NCI-H146 treated with DMSO at 0.1 percent for 48 hours (cell line): Measurements from ENCODE around the gene SLC9A9.

Experiments
- DNase-seq: peaks from one replicate; lab custom pipeline; 2025; ENCODE audit not compliant: unreplicated experiment; lab: John Stamatoyannopoulos, UW

Gene SLC9A9

GRCh38 chr3:143848704-143849103 lies 436 bp upstream of the SLC9A9 start:
- no peak for DNase-seq

- no peak for DNase-seq
Measured at GRCh38 chr3:143843587-143843986, 4.7 kb downstream of the SLC9A9 start.

GRCh38 chr3:143840636-143841035 lies 7.6 kb downstream of the SLC9A9 start:
- no peak for DNase-seq

DNA sequence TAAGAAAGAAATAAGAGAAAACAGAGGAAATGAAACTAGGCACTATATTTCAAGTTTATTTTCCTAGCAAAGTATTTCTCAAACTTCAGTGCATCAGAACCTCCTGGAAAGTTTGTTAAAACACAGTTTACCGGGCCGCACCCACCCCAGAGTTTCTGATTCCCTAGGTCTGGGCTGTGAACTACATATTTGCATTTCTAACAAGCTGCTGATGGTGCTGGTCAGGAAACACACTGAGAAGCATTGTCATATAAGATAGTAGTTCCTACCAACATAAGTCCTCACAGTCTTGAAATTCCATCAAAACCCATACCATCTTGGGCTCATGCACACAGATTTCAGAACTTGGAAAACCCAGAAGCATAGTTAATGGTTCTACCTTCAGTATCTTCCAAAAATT lies 8.3 kb downstream of the SLC9A9 start:
- no peak for DNase-seq

DNA sequence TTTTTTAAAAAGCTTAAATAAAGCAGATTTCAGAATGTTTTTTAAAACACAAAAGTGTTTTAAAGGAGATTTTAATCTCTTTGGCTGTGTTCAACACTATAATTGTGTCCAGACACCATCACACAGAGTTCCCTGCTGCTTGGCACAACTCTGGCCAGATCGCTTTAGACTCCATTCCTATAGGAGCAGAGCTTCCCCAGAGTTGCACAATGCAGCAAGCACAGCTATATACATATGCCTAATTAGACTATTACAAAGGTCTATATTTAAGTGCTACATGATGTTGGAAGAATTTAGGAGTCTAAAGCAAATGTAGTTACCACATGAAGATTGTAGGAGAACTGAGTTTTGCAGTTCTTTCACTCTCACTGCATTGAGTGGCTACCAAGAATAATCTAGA lies 11.2 kb downstream of the SLC9A9 start:
- DNase-seq: no peak

- no peak for DNase-seq
Measured at GRCh38 chr3:143835312-143835711, 13.0 kb downstream of the SLC9A9 start.

DNA sequence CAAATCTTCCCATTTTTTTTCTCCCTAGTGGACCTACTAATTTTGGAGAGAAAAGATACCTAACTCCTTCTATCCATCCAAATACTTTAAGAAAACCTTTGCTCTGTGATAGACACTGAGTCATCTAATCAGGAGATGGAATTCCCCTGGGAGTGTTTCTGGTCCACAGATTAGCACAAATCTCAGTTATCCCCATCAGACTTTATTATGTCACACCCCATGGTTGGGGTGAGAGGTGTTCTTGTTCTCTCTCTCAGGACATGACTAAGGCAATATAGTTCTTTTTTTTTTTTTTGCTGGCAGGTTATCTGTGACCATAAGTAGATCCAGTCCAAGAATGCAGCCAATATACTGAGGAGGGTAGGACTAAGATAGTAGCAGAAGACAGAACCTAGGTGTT lies 15.8 kb downstream of the SLC9A9 start:
- no peak for DNase-seq

- no peak for DNase-seq
Measured at GRCh38 chr3:143831994-143832393, 16.3 kb downstream of the SLC9A9 start.

DNA sequence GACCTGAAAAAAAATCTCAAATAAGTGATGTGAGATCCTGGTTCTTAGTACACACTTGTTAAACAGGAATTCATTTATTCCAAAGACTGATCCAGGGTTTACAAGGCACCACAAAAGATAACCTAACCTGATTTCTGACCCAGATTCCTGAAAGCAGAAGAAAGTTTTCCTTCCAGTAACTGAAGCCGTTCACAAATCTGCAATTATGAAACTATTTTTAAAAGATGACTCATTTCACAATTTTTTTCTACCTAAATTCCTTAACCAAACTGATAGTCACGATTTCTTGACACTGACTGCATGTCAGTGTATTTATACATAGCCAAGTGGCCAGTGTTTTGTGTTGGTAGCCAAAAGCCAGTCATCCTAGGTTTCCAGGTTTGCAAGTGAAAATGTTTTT lies 17.1 kb downstream of the SLC9A9 start:
- no peak for DNase-seq

DNA sequence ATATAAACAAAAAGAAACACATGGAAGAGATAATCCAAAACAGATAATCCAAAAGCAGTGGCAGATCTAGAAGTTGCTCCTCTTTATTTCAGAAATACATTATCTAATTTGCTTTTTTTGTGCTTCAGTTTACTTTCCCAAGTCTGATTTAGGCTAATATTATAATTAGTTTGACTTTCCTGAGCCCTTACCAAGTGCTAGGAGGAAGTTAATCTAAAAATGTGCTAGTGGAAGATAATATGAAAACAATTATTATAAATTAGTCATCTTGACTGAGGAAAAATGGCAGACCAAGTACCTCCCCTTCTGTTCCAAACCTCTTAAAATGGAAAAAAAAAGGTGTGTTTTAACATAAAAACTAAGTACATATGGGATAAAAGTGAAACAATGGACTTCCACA lies 17.5 kb downstream of the SLC9A9 start:
- no peak for DNase-seq

DNA sequence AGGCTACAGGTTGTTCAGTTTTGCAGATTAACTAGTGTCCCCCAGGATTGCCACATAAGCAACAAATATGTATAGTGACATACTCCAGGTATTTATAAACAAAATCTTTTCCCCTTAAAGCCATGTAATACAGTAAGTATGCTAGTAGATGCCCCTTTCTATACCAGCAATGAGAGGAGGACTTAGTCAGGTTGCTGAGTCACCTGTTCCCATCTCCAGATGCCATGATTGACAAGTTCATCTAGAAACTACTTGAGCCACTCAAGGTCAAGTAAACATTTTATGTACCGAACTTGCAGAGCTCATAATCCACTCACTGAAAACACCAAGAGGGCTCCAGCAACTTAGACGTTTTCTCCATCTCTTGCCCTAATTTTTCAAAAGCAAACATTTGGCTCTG lies 18.2 kb downstream of the SLC9A9 start:
- no peak for DNase-seq

DNA sequence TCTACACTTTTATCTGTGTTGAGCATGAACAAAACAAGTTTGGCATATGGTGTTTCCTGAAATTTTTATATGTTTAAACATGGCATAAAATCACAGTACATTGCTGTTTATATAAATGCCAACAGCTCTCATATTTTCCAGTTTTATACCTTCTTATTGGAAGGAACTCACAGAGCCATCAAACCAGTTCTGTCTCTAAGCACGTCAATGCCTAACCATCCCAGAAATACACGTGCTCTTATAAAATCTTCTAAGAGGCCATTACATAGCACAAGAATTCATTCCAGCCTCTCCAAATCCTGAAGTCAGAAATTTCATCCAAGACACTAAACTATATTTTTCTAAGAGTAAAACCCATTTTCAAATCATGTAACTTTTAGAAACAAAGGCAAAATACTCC lies 20.8 kb downstream of the SLC9A9 start:
- DNase-seq: no peak

DNA sequence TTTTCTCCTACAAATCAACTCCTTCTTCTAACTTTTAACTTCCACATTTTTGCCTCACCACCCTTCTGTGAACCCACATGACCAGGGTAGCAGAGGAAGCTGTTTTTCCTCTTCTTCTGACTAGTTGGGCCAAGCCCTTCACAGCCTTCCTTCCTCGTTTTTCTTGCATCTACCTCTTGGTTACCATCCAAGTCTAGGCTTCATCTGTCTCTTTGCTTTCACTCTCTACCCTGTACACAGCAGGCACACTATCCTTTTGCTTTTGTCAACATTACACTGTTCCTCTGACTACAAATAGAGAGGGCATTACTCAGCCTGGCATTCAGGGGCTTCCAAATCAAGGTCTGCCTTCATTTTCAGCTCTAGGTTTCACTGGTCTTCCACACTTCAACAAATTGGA lies 22.0 kb downstream of the SLC9A9 start:
- no peak for DNase-seq

DNA sequence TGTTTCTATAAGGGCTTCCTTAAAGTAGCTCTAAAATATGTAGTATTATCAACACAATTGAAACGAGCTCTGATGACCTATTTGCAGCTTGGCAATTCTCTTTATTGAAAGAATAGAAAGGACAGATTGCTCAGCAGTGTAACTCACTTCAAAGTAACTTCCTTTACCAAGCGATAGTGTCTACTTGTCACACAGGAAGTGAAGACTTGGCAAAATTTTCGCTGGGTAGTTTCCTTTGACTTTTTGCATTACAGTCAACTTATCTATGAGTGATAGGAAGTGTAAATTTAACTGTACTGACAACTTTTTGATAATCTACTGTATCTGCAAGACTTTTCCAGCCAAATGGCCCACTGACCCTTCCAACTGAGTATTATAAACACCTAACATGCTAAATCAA lies 22.8 kb downstream of the SLC9A9 start:
- no peak for DNase-seq

DNA sequence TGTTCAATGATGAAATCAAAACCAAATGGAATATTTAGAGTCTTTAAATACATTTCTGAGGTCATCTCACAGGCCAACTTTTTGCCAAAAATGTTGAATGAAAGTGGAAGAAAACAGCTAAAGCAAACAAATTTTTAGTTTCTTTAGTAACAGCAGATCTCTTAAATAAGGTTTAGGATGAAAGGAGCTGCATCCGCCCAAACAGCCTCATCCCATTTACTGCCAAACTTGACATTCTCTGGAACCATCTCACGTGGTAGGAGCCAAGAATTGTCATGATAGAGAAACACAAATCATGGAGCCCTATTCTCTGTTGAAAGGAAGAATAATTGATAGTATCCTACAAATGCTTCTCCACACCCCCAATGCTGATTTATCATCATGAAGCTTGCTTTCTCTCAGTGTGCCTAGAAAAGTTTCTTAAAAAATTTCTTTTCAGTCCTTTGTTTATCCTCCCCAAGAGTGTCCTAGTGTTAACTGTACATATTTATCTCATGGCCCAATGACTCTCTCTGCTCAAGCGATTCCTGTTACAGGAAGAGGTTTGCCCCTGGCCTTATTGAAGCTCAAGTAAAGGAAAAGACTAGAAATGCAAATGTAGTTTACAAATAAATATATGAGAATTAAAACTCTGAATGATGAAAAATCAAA lies 23.4 kb downstream of the SLC9A9 start:
- DNase-seq: no peak

DNA sequence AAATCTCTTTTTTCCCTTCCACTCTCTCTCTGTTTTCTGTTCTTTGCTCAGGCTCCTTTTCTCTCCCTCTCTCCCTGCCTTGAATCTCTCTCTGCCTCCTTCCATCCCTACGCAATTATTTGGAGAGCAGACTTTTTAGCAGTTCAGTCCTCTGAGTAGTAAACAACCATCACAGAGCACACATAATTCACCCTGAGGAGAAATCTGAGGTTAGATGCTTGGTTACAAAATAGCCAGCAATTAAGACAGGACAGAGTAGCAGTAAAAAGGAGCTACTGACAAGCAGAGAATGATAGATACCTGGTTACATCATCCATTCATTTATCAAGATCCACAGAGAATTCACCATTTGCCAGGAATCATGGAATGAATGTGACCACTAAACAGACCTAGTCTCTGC lies 25.5 kb downstream of the SLC9A9 start:
- DNase-seq: no peak

- peak; percentile 32 for DNase-seq
Measured at GRCh38 chr3:143822374-143822773, 25.9 kb downstream of the SLC9A9 start.

GRCh38 chr3:143821862-143822261 lies 26.4 kb downstream of the SLC9A9 start:
- no peak for DNase-seq

- no peak for DNase-seq
Measured at GRCh38 chr3:143820466-143821221, 27.6 kb downstream of the SLC9A9 start.

- DNase-seq: no peak
Measured at GRCh38 chr3:143819890-143820289, 28.4 kb downstream of the SLC9A9 start.

- no peak for DNase-seq
Measured at GRCh38 chr3:143814443-143814889, 33.8 kb downstream of the SLC9A9 start.

DNA sequence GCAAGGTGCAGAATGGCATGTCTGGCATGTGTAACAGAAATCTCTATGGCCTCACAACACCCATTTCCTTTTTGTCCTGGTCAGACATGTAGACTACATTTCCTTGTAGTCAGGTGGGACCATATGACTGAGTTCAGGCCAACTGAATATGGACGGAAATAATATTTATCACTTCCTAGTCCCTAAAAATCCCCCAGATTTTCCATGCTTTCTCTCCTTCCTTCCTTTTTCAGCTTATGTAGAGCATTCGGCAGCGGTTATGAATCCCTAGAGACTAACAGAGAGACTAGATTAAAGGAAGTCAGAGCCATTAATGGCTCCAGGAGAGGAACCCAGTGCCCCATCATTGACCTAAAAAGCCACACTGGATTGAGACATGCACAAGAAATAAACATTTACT lies 35.8 kb downstream of the SLC9A9 start:
- DNase-seq: no peak

DNA sequence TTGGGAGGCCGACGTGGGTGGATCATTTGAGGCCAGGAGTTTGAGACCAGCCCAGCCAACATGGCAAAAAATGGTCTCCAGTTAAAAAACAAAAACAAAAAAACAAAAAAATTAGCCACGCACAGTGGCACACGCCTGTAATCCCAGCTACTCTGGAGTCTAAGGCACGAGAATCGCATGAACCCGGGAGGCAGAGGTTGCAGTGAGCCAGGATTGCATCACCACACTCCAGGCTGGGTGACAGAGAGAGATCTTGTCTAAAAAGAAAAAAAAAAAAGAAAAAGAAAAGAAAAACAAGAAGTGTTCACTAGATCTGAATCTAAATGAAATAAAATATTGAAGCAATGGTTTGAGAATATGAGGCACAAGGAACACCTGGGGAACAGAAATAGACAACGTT lies 36.7 kb downstream of the SLC9A9 start:
- no peak for DNase-seq
